NCI-H446 treated with DMSO at 0.1 percent for 48 hours (cell line): ENCODE measurements around the gene C16orf74.

ENCODE experiments used
- DNase-seq: peaks from one replicate; lab custom pipeline; 2025; lab: John Stamatoyannopoulos, UW

The C16orf74 gene

GRCh38 chr16:85774136-85774535, 23.2 kb upstream of the C16orf74 start:
- DNase-seq: no peak

- DNase-seq: no peak
Observed at GRCh38 chr16:85773044-85773443, 22.1 kb upstream of the C16orf74 start.

- DNase-seq: no peak
Observed at GRCh38 chr16:85770741-85771140, 19.8 kb upstream of the C16orf74 start.

GRCh38 chr16:85768199-85768598, 17.3 kb upstream of the C16orf74 start:
- no peak for DNase-seq

GRCh38 chr16:85767531-85767930, 16.6 kb upstream of the C16orf74 start:
- DNase-seq: no peak

GRCh38 chr16:85765767-85766166, 14.9 kb upstream of the C16orf74 start:
- no peak for DNase-seq

- DNase-seq: no peak
Observed at GRCh38 chr16:85765211-85765610, 14.3 kb upstream of the C16orf74 start.

GRCh38 chr16:85763616-85764015, 12.7 kb upstream of the C16orf74 start:
- DNase-seq: no peak

- no peak for DNase-seq
Observed at GRCh38 chr16:85762970-85763369, 12.1 kb upstream of the C16orf74 start.

- DNase-seq: no peak
Observed at GRCh38 chr16:85761861-85762260, 11.0 kb upstream of the C16orf74 start.

GRCh38 chr16:85759631-85760419, 8.9 kb upstream of the C16orf74 start:
- DNase-seq: no peak

GRCh38 chr16:85759136-85759535, 8.2 kb upstream of the C16orf74 start:
- no peak for DNase-seq

GRCh38 chr16:85757341-85757822, 6.5 kb upstream of the C16orf74 start:
- no peak for DNase-seq

GRCh38 chr16:85755929-85756768, 5.3 kb upstream of the C16orf74 start:
- DNase-seq: no peak

- DNase-seq: no peak
Observed at GRCh38 chr16:85754413-85754812, 3.5 kb upstream of the C16orf74 start.

GRCh38 chr16:85753976-85754375, 3.1 kb upstream of the C16orf74 start:
- DNase-seq: no peak

- DNase-seq: no peak
Observed at GRCh38 chr16:85753559-85753958, 2.7 kb upstream of the C16orf74 start.

- no peak for DNase-seq
Observed at GRCh38 chr16:85752511-85753420, 1.9 kb upstream of the C16orf74 start.

- DNase-seq: no peak
Observed at GRCh38 chr16:85751698-85752501, 1.0 kb upstream of the C16orf74 start.

- no peak for DNase-seq
Observed at GRCh38 chr16:85750146-85750826, 610 bp downstream of the C16orf74 start.

- DNase-seq: no peak
Observed at GRCh38 chr16:85749771-85750145, 1.1 kb downstream of the C16orf74 start.
